ENCODE measurements around the gene C10orf88. TPM values are rescaled to one million over a fixed set of nuclear protein-coding genes. Genes with fewer than 3 reads are reported as not detected.

Gene C10orf88
- polyA plus RNA-seq, 1 donor (not counting 4 experiments of a cell fraction or from before 2014, with no cell fraction given), result 8.4 TPM

DNA sequence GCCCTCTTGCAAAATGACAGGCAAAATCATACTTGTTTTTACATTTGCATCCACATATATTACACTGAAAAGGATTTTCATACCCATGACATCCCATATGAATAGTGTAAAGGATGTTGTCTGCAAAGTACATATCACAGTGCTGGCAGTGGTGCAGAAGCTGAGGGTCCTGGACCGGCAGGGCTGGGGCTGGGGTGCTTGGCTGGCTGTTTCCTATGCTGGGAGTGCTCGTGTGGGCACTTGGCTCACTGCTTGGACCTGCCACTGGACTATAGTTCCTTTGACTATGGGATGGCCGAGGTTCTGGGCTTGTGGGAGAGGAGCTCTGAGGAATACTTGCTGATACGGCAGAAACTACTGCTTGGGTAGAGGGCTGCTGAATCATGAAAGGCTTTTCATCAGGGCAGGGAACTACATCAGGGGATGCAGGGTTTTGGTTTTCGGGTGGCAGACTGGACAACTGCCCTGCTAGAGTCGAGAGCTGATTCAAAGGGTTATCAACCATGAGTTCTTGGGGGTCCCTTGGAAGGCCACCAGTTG lies 39.8 kb upstream of the C10orf88 start:
- peaks cover under 1% of the 10 kb centered on the region for H3K79me2 ChIP-seq (ENCODE audit: control insufficient read depth, insufficient read depth, low read length)
- no peak overlapping the region for H2AFZ ChIP-seq (ENCODE audit: control insufficient read depth, low read length)
- H3K4me1 ChIP-seq (ENCODE audit: control insufficient read depth, extremely low read depth, insufficient read depth, low read length), result no peaks in the 10 kb centered on the region
- no peak for DNase-seq (ENCODE audit: low read depth, low spot score)
- H3K27me3 ChIP-seq (ENCODE audit: control insufficient read depth, extremely low read depth, insufficient read depth, low read length), result no peaks in the 10 kb centered on the region
- no peaks in the 10 kb centered on the region for H3K9me1 ChIP-seq (ENCODE audit: control insufficient read depth, extremely low read depth, insufficient read depth, low read length)
- H3K9ac ChIP-seq (ENCODE audit: control insufficient read depth, extremely low read depth, insufficient read depth, low read length), result no peak overlapping the region
- TF ChIP-seq, protein P1, sequence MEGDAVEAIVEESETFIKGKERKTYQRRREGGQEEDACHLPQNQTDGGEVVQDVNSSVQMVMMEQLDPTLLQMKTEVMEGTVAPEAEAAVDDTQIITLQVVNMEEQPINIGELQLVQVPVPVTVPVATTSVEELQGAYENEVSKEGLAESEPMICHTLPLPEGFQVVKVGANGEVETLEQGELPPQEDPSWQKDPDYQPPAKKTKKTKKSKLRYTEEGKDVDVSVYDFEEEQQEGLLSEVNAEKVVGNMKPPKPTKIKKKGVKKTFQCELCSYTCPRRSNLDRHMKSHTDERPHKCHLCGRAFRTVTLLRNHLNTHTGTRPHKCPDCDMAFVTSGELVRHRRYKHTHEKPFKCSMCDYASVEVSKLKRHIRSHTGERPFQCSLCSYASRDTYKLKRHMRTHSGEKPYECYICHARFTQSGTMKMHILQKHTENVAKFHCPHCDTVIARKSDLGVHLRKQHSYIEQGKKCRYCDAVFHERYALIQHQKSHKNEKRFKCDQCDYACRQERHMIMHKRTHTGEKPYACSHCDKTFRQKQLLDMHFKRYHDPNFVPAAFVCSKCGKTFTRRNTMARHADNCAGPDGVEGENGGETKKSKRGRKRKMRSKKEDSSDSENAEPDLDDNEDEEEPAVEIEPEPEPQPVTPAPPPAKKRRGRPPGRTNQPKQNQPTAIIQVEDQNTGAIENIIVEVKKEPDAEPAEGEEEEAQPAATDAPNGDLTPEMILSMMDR (optimal IDR thresholded peaks at IDR 0.05 in 1 of 3, IDR thresholded peaks at IDR 0.05 in 1 of 3, conservative IDR thresholded peaks at IDR 0.05 in 1 of 3; ENCODE audit: extremely low read depth in 1 of 3, insufficient read depth in 2 of 3, low read length in 3 of 3), result no peak
- TF ChIP-seq EZH2 (IDR thresholded peaks at IDR 0.05; ENCODE audit: low read length), result no peak
- H3K4me3 ChIP-seq (ENCODE audit: control insufficient read depth in 2 of 3, extremely low read depth in 1 of 3, insufficient read depth in 2 of 3, low read depth in 1 of 3, low read length in 3 of 3), result no peak overlapping the region
- peaks cover 8 to 16% of the 10 kb centered on the region in 2 experiments for H3K36me3 ChIP-seq (ENCODE audit: control insufficient read depth in 2 of 2, extremely low read depth in 1 of 2, insufficient read depth in 2 of 2, low read length in 2 of 2)
- H3K27ac ChIP-seq (ENCODE audit: control insufficient read depth, insufficient read depth, low read length), result no peak overlapping the region
- dilution Hi-C loops (cut with MboI; ENCODE audit: extremely low pct_ligation_motif_present, low sequenced_read_pairs), result no loop called here
- no peaks in the 10 kb centered on the region for H3K9me3 ChIP-seq (ENCODE audit: control insufficient read depth, low read depth, low read length)
- no peaks in the 10 kb centered on the region for H4K20me1 ChIP-seq (ENCODE audit: control insufficient read depth, extremely low read depth, insufficient read depth, low read length)
- no peak for FAIRE-seq
- H3K4me2 ChIP-seq (ENCODE audit: control insufficient read depth, extremely low read depth, insufficient read depth, low read depth, low read length), result no peak overlapping the region

DNA sequence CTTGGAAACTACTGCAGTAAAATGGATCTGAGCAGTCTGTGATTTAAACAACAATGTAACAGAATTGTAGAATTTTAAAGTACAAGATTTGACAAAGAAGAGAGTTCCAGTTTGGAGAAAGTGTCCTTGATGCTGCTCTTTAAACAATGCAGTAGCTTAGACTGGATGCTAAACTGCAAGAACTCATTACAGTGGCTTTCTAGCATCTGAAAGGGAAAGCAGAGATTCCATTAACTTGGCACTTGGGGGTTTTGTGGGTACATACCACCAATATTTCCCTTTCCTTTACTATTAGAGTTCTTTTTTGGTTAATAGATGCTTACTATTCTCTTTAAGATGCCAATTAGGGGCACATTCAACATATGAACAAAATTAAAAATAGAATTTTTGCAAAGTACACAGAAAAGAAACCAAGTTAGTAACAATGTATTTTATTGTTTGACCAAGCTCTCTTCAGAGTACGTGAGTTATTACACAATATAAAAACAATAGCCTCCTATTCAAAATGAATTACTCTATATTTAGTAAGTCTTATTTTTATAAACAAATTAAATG lies 38.1 kb upstream of the C10orf88 start:
- H3K36me3 ChIP-seq (ENCODE audit: control insufficient read depth in 2 of 2, extremely low read depth in 1 of 2, insufficient read depth in 2 of 2, low read length in 2 of 2), result peaks cover 10 to 14% of the 10 kb centered on the region in 2 experiments
- no peak for TF ChIP-seq EZH2 (IDR thresholded peaks at IDR 0.05; ENCODE audit: low read length)
- TF ChIP-seq, protein P1 (optimal IDR thresholded peaks at IDR 0.05 in 1 of 3, IDR thresholded peaks at IDR 0.05 in 1 of 3, conservative IDR thresholded peaks at IDR 0.05 in 1 of 3; ENCODE audit: extremely low read depth in 1 of 3, insufficient read depth in 2 of 3, low read length in 3 of 3), result no peak
- H4K20me1 ChIP-seq (ENCODE audit: control insufficient read depth, extremely low read depth, insufficient read depth, low read length), result no peaks in the 10 kb centered on the region
- no peaks in the 10 kb centered on the region for H3K79me2 ChIP-seq (ENCODE audit: control insufficient read depth, insufficient read depth, low read length)
- H2AFZ ChIP-seq (ENCODE audit: control insufficient read depth, low read length), result no peak overlapping the region
- H3K27me3 ChIP-seq (ENCODE audit: control insufficient read depth, extremely low read depth, insufficient read depth, low read length), result no peaks in the 10 kb centered on the region
- H3K9me1 ChIP-seq (ENCODE audit: control insufficient read depth, extremely low read depth, insufficient read depth, low read length), result no peaks in the 10 kb centered on the region
- no peaks in the 10 kb centered on the region for H3K9me3 ChIP-seq (ENCODE audit: control insufficient read depth, low read depth, low read length)
- dilution Hi-C loops (cut with MboI; ENCODE audit: extremely low pct_ligation_motif_present, low sequenced_read_pairs), result no loop called here
- H3K27ac ChIP-seq (ENCODE audit: control insufficient read depth, insufficient read depth, low read length), result no peak overlapping the region
- no peak for FAIRE-seq
- no peak overlapping the region for H3K9ac ChIP-seq (ENCODE audit: control insufficient read depth, extremely low read depth, insufficient read depth, low read length)
- H3K4me2 ChIP-seq (ENCODE audit: control insufficient read depth, extremely low read depth, insufficient read depth, low read depth, low read length), result no peak overlapping the region
- no peak for DNase-seq (ENCODE audit: low read depth, low spot score)
- no peak overlapping the region for H3K4me3 ChIP-seq (ENCODE audit: control insufficient read depth in 2 of 3, extremely low read depth in 1 of 3, insufficient read depth in 2 of 3, low read depth in 1 of 3, low read length in 3 of 3)
- H3K4me1 ChIP-seq (ENCODE audit: control insufficient read depth, extremely low read depth, insufficient read depth, low read length), result no peaks in the 10 kb centered on the region

Measured in keratinocyte (primary cell).